ENCODE results near the gene CDH22.
A peak's percentile ranks its signal among the peaks of the same experiment; 100 is the strongest.

Gene CDH22

DNA sequence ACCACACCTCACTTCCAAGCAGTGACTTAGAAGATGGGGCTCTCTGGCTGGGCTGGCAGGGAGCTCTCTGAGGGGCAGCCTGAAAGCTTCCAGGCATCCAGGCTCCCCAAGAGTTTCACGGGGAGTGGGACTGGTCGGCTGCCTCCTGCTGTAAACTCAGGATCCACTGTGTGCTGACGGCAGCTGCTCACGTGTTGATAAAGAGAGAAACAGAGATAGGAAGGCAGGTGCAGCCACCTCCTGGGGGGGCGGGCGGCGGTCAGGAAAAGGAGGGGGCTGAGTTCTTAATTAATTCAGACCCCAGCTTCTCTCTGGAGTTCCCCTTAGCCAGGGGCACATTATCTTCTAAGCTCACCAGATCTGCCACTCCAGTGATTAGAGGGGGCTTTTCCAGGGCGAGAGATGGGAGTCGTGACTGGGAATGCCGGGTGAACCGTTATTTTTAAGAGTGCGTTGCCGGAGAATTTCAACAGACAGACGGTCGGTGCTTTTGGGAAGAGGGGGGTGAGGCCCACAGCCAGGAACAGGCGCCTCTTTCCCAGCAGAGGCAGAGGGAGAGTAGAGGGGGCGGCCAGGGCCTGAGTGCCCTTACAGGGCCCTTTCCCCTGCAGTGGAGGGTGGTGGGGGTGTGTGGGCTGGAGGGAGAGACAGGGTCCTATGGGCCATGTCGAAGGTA is 119.3 kb downstream of the CDH22 start:
- DNase-seq, result no peak

GRCh38 chr20:46186210-46186609 is 122.1 kb downstream of the CDH22 start:
- no peak for DNase-seq

DNA sequence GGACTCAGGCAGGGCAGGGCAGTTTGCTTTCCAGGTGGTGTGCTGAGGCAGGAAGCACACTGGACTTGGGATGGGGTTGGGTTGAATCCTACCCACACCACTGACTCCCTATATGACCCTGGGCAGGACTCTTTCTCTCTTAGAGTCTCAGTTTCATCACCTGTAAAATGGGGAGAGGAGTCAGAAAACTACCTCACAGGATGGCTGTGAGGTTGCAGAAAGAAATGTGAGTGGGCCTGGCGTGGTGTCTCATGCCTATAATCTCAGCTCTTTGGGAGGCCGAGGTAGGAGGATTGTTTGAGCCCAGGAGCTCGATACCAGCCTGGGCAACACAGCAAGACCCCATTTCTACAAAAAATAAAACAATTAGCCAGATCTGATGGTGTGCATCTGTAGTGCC is 122.9 kb downstream of the CDH22 start:
- no peak for DNase-seq

DNA sequence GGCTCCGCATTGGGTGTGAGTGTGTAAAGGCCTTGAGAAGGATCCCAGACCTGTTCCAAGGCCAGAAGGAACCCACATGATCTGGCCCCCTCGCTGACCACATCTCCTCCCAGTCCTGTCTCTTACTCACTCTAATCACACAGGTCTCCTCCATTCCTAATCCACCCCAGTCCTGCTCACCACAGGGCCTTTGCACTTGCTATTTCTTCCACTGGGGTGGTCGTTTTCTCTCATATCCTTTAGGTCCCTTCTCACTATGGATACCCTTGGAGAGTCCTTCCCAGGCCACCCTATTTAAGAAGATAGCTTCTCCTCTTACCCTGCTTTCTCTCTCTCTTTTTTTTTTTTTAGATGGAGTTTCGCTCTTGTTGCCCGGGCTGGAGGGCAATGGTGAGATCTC is 124.5 kb downstream of the CDH22 start:
- DNase-seq, result no peak

DNA sequence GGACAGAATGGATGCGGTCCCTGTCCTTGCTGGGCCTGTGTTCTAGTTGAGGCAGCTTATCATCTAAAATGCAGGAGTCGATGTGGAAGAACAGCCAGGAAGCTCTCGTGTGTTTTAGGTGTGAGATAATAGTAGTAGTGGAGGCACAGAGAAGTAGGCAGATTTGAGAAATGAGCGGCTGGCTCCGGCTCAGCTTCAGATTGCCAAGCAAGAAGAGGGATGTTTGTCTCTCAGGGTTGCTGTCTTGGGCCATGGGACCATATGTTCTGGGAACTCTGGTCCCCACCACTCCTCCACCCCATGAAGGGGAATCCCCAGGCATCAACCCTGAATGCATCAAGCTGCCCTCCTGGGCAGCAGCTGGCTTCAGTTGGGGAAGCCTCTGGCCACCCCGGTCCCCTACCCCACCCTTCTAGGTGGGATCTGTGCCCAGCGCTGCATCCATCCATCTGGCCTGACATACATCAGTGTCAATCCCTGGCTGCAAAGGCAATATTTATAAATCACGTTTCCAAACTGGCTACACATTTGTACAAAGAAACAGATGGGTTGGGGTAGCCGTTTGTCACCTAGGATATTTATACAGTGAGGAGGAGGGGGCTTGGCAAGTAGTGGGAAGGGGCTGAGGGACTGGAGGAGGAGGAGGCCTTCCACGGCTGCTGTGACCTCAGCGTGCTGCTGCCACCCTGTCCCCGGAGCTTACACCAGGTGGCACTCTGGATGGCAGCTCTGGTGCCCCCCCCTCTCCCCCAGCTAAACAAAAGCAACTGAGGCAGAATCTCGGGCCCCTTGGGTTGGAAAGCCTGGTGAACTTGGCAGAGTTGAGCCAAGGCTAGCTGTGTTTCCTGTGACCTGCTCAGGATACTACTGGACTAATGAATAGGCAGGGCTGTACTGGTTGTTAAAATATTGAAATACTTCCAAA is 125.8 kb downstream of the CDH22 start:
- DNase-seq, result no peak

DNA sequence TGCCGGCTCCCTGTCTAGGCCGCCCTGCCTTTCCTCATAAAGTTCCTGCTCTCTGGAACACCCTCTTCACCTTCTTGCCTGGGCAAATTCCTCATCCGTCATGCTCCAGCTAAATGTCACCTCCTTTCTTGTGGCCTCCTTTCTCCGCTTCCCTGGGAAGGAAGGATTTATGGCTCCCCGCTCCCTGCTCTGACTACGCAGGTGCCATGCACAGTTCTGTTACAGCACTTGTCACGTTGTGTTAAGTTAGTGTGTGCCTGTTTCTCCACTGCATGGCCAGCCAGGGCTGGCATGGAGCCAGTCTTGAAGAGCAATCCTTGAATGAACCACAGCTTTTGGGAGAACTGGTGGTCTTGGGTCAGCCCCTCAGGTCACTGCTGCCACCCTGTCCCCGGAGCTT is 128.4 kb downstream of the CDH22 start:
- no peak for DNase-seq

GRCh38 chr20:46178891-46179290 is 129.4 kb downstream of the CDH22 start:
- DNase-seq, result no peak

DNA sequence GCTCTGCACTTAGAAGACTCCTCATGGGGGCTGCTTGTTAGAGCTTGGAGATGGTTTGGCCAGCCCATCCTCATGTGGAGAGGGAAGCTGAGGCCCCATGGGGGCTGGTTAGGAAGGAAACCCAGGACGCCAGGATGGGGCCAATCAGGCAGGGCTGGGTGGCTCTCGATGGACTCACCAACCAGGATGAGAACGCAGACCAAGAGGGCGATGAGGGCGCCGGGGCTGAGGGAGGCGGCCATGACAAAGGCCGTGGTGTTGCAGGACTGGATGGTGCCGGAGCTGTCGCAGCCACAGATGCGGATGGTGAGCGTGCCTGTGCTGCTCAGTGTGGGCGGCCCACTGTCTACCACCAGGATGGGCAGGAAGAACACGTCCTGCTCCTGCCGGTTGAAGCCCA is 130.5 kb downstream of the CDH22 start:
- no peak for DNase-seq

GRCh38 chr20:46176739-46177378 is 131.4 kb downstream of the CDH22 start:
- DNase-seq, result no peak

DNA sequence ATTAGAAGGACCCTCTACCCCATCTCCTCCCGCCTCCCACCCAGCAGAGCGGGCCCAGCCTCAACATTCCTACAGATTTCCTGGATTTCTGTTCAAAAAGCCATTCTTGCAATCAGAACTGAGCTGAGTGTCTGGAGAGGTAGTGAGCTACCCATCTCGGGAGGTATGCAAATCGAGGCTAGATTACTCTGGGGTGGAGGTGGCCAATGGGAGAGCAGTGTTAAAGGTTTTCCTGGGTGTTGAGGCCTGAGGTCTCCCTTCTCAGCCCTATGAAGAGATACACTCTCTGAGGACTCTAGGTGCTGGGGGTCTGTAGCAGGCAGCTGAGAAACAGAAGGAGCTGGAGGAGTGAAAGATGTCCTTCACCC is 133.2 kb downstream of the CDH22 start:
- no peak for DNase-seq

DNA sequence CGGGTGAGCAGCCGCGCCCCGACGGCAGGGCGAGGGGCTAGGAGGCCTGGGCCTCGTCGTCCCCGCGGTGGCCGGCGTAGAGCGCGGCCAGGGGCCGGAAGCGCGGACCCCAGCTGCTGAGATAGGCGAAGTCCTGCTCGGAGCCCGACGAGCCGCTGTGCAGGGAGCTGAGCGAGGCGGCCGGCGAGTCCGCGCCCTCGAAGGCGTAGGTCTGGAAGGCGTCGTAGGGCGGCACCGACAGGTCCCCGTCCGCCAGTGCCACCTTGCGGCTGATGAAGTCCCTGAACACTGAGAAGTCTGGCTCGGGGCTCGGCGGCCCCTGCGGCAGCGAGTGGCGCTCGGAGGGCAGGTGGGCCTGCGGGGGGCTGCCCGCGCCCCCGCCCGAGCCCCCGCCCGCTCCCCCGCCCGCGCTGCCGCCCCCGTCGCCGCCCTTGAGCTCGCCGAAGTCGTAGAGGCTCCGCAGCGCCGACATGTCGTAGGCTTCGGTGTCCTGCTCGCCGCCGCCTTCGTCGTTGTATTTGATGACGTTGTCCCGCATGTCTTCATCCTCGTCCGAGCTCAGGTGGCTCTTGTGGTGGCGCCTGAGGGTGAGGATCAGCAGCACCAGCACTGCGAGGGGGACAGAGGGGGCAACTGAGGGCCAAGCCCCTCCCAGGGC is 133.7 kb downstream of the CDH22 start:
- DNase-seq, result peak; percentile 79

- no peak for DNase-seq
Observed at GRCh38 chr20:46173652-46174468, 134.4 kb downstream of the CDH22 start.

DNA sequence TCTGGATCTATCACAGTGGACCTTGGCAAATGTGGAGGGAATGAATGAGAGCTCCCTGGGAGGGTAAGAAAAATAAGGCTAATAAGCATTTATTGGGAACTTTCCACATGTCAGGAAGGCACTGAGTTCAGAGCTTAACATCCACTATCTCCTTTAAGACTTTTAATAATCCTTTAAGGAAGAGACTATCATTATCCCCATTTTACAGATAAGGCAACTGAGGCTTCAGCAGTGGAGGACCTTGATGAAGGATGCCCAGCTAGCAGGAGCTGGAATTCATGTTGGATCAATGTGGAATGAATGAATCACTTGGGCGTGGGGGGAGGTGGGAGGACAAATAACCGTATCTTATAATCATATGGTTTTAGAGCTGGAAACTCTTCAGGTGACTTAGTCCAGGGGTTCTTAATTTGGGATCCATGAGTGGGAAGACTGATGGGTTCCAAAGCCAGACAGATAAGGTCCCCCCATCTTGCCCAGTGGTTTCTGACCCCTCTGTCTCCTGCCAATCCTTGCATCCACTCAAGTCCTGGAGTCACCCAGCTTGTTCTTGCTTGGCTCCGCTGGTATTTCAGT is 135.2 kb downstream of the CDH22 start:
- DNase-seq, result no peak

DNA sequence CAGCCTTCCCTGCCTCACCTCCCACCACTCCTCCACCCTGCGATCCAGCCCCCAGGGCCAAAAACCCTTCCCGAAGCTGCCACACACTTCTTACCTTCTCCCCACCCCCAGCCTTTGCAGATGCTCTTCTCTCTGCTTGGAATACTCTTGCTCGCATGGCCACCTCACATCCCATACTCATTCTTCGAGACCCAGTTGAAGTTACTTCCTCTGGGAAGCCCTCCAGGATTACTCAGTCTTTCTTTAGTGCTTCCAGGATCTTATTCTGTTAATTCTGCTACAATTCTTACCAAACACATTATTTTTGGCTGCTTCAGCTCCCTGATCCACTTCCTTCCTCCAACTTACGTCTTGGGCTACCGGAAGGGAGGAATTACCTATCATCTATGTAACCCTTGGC is 135.8 kb downstream of the CDH22 start:
- no peak for DNase-seq

- no peak for DNase-seq
Observed at GRCh38 chr20:46171909-46172308, 136.4 kb downstream of the CDH22 start.

DNA sequence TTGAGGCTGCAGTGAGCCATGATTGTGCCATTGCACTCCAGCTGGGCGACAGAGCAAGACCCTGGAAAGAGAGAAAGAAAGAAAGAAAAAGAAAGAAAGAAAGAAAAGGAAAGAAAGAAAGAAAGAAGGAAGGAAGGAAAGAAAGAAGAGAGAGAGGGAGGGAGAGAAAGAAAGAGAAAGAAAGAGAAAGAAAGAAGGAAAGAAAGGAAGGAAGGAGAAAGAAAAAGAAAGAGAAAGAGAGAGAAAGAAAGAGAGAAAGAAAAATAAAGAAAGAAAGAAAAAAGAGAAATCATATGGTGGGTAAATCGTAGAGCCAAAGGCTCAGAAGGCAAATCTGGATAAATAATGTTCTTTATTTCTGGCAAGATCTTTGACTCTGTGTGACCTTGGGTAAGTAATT is 136.8 kb downstream of the CDH22 start:
- no peak for DNase-seq

- DNase-seq, result no peak
Observed at GRCh38 chr20:46169245-46170171, 138.8 kb downstream of the CDH22 start.

GRCh38 chr20:46168438-46168837 is 139.9 kb downstream of the CDH22 start:
- no peak for DNase-seq

GRCh38 chr20:46167080-46167479 is 141.2 kb downstream of the CDH22 start:
- no peak for DNase-seq

- no peak for DNase-seq
Observed at GRCh38 chr20:46164254-46164653, 144.0 kb downstream of the CDH22 start.

DNA sequence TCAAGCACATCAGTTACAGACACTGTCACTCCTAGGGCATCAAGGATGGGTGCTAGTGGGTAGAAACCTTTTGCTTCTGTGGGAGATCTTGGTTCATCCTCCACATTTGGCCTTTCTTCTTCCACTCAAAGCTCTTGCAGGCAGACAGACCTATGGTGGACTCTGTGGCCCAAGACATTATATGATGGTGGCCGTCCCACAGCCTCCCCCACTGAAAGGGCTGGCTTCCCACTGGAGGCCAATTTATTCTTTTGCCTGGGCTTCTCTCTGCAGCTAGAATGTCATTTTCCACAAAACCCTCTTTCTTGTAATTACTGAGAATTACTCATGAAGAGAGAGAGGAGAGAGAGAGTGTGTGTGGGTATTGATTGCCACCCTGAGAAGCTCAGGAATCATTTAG is 146.4 kb downstream of the CDH22 start:
- no peak for DNase-seq
